NB4 (cell line): ENCODE results near the gene CCDC57.
"Not testable (repeated sequence)": the region's sequence is repeated elsewhere in the genome, so short reads cannot be mapped to it uniquely, and the experiment has no call there.

Experiments used
- DNase-seq: peaks from one replicate; pipeline ENCODE4 v3.0.0; 2010; ENCODE audit warnings: low read depth
- H3K4me3 ChIP-seq: one replicate; pipeline ENCODE4 v1.5.1; 2011; ENCODE audit warnings: mild to moderate bottlenecking, low read depth, low read length, moderate library complexity
- CTCF ChIP-seq: IDR thresholded peaks from one replicate; pipeline ENCODE4 v1.5.1; 2012; ENCODE audit warnings: low read depth, low read length
- MAX ChIP-seq: IDR thresholded peaks from 2 replicates; pipeline ENCODE4 v1.6.1; 2011; ENCODE audit warnings: low read depth, low read length
- MYC ChIP-seq: IDR thresholded peaks from 2 replicates; pipeline ENCODE4 v1.6.1; 2011; ENCODE audit warnings: low read depth, low read length
- POLR2A ChIP-seq: IDR thresholded peaks from 2 replicates; pipeline ENCODE4 v1.6.1; 2011; ENCODE audit warnings: mild to moderate bottlenecking; ENCODE audit not compliant: insufficient read length; ENCODE audit errors: extremely low read depth

The CCDC57 gene

GRCh38 chr17:82178499-82179261 lies 34.0 kb downstream of the CCDC57 start:
- DNase-seq, result no peak
- H3K4me3 ChIP-seq, result no peak overlapping the region
- TF ChIP-seq CTCF (no peak), MYC (no peak)

GRCh38 chr17:82177761-82178498 lies 34.7 kb downstream of the CCDC57 start:
- TF ChIP-seq CTCF, result no peak
- TF ChIP-seq MYC, result no peak
- no peak for TF ChIP-seq POLR2A
- DNase-seq, result no peak
- no peak overlapping the region for H3K4me3 ChIP-seq

GRCh38 chr17:82177276-82177675 lies 35.4 kb downstream of the CCDC57 start:
- DNase-seq, result no peak
- no peak for TF ChIP-seq CTCF
- no peak for TF ChIP-seq POLR2A

GRCh38 chr17:82175951-82176350 lies 36.7 kb downstream of the CCDC57 start:
- TF ChIP-seq MAX, result no peak
- TF ChIP-seq POLR2A, result no peak
- TF ChIP-seq MYC, result no peak
- TF ChIP-seq CTCF, result no peak
- H3K4me3 ChIP-seq, result no peak overlapping the region
- no peak for DNase-seq

More at GRCh38 chr17:82177276-82177675, 35.4 kb downstream of the CCDC57 start:
- H3K4me3 ChIP-seq, result no peak overlapping the region

GRCh38 chr17:82175201-82175600 lies 37.4 kb downstream of the CCDC57 start:
- H3K4me3 ChIP-seq, result no peak overlapping the region
- no peak for DNase-seq
- TF ChIP-seq POLR2A (no peak), MYC (no peak), MAX (no peak), CTCF (no peak)

GRCh38 chr17:82174042-82174857 lies 38.4 kb downstream of the CCDC57 start:
- not testable (repeated sequence) for H3K4me3 ChIP-seq, DNase-seq
